Endodermal cell (in vitro differentiated cells): Measurements from ENCODE around the gene ADSS1. TPM values are rescaled to one million over a fixed set of nuclear protein-coding genes. Genes with fewer than 3 reads are reported as not detected.

Source experiments
- DNase-seq: peaks from one replicate; pipeline ENCODE4 v3.0.0-alpha.2; 2017
- H3K27ac ChIP-seq: 2 replicates; pipeline ENCODE4 v1.5.1; 2013; ENCODE audit warnings: mild to moderate bottlenecking, low read depth, low read length, moderate library complexity
- H3K27me3 ChIP-seq: 2 replicates; pipeline ENCODE4 v1.6.1; 2013; ENCODE audit warnings: mild to moderate bottlenecking, low read length, moderate library complexity; ENCODE audit not compliant: insufficient read depth, control insufficient read depth, poor library complexity, severe bottlenecking
- H3K36me3 ChIP-seq: 2 replicates; pipeline ENCODE4 v1.7.0; 2013; ENCODE audit warnings: mild to moderate bottlenecking, low read length, moderate library complexity; ENCODE audit not compliant: control insufficient read depth, insufficient read depth
- H3K4me1 ChIP-seq: one replicate; pipeline ENCODE4 v1.7.0; 2013; ENCODE audit warnings: low read length; ENCODE audit not compliant: control insufficient read depth, insufficient read depth
- H3K4me3 ChIP-seq: 2 replicates; pipeline ENCODE4 v1.5.1; 2013; ENCODE audit warnings: mild to moderate bottlenecking, low read length, moderate library complexity
- H3K9ac ChIP-seq: 2 replicates; pipeline ENCODE4 v1.6.1; 2013; ENCODE audit warnings: mild to moderate bottlenecking, low read length, moderate library complexity; ENCODE audit not compliant: poor library complexity, severe bottlenecking; ENCODE audit errors: extremely low read depth
- H3K9me3 ChIP-seq: 2 replicates; pipeline ENCODE4 v1.6.1; 2013; ENCODE audit warnings: mild to moderate bottlenecking, low read length, moderate library complexity; ENCODE audit not compliant: control insufficient read depth
- H3K27ac Mint-ChIP-seq: 2 replicates; pipeline ENCODE4 v1.8.0; 2020; ENCODE audit warnings: mixed read lengths
- H3K27me3 Mint-ChIP-seq: 2 replicates; pipeline ENCODE4 v1.8.0; 2021; ENCODE audit warnings: mild to moderate bottlenecking, mixed read lengths; ENCODE audit not compliant: insufficient read depth
- H3K36me3 Mint-ChIP-seq: 2 replicates; pipeline ENCODE4 v1.8.0; 2020; ENCODE audit warnings: low read depth, mixed read lengths
- H3K4me1 Mint-ChIP-seq: 2 replicates; pipeline ENCODE4 v1.8.0; 2020; ENCODE audit warnings: mixed read lengths
- H3K4me3 Mint-ChIP-seq: 2 replicates; pipeline ENCODE4 v1.8.0; 2020; ENCODE audit warnings: mild to moderate bottlenecking, moderate library complexity, mixed read lengths
- H3K9me3 Mint-ChIP-seq: 2 replicates; pipeline ENCODE4 v1.8.0; 2020; ENCODE audit warnings: mild to moderate bottlenecking, mixed read lengths
- WGBS, 2 experiments: methylation state at CpG; one replicate each; pipeline versions ENCODE4 v1.1.5 to v1.1.7; 2013; ENCODE audit warnings: missing lambda C conversion rate in 2 of 2, mixed read lengths in 1 of 2; ENCODE audit not compliant: insufficient coverage in 1 of 2, insufficient read length in 1 of 2; 5-methylcytosine and 5-hydroxymethylcytosine counted together
- total RNA-seq, 2 donors: library from RNA; stranded (reverse); fragmentation: NEBNext Ultra II Directional in 1 of 2; extraction: Animal tissue kit (Norgen Biotek cat#: 25700) in 1 of 2; gene quantifications; 2 replicates in 1 of 2; 3 replicates in 1 of 2; pipeline ENCODE4 v1.2.1, GENCODE V29; 2021
- TF ChIP-seq, protein P1 (sequence below): fragments of 200-600 bp; sonication (generic); conservative IDR thresholded peaks from 2 replicates; pipeline ENCODE4 v1.5.0; 2021; ENCODE audit warnings: antibody characterized with exemption, mild to moderate bottlenecking

Gene ADSS1
- total RNA-seq, 2 donors from 2014 or later: 15.8 to 31.0 TPM

GRCh38 chr14:104738375-104739019 is 14.5 kb downstream of the ADSS1 start:
- Histone ChIP-seq H3K9me3 (no peaks in the 10 kb centered on the region), H3K4me1 (no peaks in the 10 kb centered on the region), H3K36me3 (no peaks in the 10 kb centered on the region), H3K4me3 (no peak overlapping the region), H3K27ac (no peak overlapping the region), H3K9ac (no peak overlapping the region), H3K27me3 (no peaks in the 10 kb centered on the region)
- Mint-ChIP-seq H3K27me3 (no peaks in the 10 kb centered on the region), H3K27ac (no peak overlapping the region), H3K9me3 (no peaks in the 10 kb centered on the region), H3K4me1 (no peaks in the 10 kb centered on the region), H3K36me3 (peaks cover 8% of the 10 kb centered on the region), H3K4me3 (no peak overlapping the region)
- TF ChIP-seq, protein P1, sequence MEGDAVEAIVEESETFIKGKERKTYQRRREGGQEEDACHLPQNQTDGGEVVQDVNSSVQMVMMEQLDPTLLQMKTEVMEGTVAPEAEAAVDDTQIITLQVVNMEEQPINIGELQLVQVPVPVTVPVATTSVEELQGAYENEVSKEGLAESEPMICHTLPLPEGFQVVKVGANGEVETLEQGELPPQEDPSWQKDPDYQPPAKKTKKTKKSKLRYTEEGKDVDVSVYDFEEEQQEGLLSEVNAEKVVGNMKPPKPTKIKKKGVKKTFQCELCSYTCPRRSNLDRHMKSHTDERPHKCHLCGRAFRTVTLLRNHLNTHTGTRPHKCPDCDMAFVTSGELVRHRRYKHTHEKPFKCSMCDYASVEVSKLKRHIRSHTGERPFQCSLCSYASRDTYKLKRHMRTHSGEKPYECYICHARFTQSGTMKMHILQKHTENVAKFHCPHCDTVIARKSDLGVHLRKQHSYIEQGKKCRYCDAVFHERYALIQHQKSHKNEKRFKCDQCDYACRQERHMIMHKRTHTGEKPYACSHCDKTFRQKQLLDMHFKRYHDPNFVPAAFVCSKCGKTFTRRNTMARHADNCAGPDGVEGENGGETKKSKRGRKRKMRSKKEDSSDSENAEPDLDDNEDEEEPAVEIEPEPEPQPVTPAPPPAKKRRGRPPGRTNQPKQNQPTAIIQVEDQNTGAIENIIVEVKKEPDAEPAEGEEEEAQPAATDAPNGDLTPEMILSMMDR: no peak
- DNase-seq: no peak
- WGBS, 2 experiments: 94% methylated on average over 9 to 18 of the region's 18 CpGs

GRCh38 chr14:104739026-104739425 is 15.0 kb downstream of the ADSS1 start:
- no peaks in the 10 kb centered on the region for H3K27me3 ChIP-seq
- WGBS, 2 experiments: 93 to 95% methylated on average over 12 to 17 of the region's 17 CpGs
- Mint-ChIP-seq H3K9me3 (no peaks in the 10 kb centered on the region), H3K4me3 (no peak overlapping the region), H3K27ac (no peak overlapping the region), H3K36me3 (peaks cover 8% of the 10 kb centered on the region), H3K27me3 (no peaks in the 10 kb centered on the region), H3K4me1 (no peaks in the 10 kb centered on the region)
- no peak overlapping the region for H3K27ac ChIP-seq
- no peak for DNase-seq
- H3K4me3 ChIP-seq: no peak overlapping the region
- no peaks in the 10 kb centered on the region for H3K4me1 ChIP-seq
- H3K9ac ChIP-seq: no peak overlapping the region
- no peaks in the 10 kb centered on the region for H3K9me3 ChIP-seq
- TF ChIP-seq, protein P1: no peak
- no peaks in the 10 kb centered on the region for H3K36me3 ChIP-seq

GRCh38 chr14:104739546-104740516 is 15.8 kb downstream of the ADSS1 start:
- no peak overlapping the region for H3K9ac ChIP-seq
- Mint-ChIP-seq H3K27ac (no peak overlapping the region), H3K36me3 (peaks cover 8% of the 10 kb centered on the region), H3K9me3 (no peaks in the 10 kb centered on the region), H3K27me3 (no peaks in the 10 kb centered on the region), H3K4me1 (no peaks in the 10 kb centered on the region), H3K4me3 (no peak overlapping the region)
- H3K9me3 ChIP-seq: no peaks in the 10 kb centered on the region
- no peak overlapping the region for H3K27ac ChIP-seq
- no peak overlapping the region for H3K4me3 ChIP-seq
- no peaks in the 10 kb centered on the region for H3K36me3 ChIP-seq
- DNase-seq: no peak
- H3K27me3 ChIP-seq: no peaks in the 10 kb centered on the region
- 90 to 94% methylated on average over 14 to 29 of the region's 29 CpGs for WGBS, 2 experiments
- TF ChIP-seq, protein P1: no peak
- no peaks in the 10 kb centered on the region for H3K4me1 ChIP-seq
